GM19467 (cell line): ENCODE data around the gene CBR4.
"Not testable (repeated sequence)": the region's sequence is repeated elsewhere in the genome, so short reads cannot be mapped to it uniquely, and the experiment has no call there.

Source experiments
- ATAC-seq: cut with Tn5 transposase; IDR thresholded peaks from one replicate; pipeline ENCODE4 v1.9.1; 2021; ENCODE audit warnings: mild to moderate bottlenecking, moderate library complexity; ENCODE audit not compliant: unreplicated experiment

CBR4 gene

DNA sequence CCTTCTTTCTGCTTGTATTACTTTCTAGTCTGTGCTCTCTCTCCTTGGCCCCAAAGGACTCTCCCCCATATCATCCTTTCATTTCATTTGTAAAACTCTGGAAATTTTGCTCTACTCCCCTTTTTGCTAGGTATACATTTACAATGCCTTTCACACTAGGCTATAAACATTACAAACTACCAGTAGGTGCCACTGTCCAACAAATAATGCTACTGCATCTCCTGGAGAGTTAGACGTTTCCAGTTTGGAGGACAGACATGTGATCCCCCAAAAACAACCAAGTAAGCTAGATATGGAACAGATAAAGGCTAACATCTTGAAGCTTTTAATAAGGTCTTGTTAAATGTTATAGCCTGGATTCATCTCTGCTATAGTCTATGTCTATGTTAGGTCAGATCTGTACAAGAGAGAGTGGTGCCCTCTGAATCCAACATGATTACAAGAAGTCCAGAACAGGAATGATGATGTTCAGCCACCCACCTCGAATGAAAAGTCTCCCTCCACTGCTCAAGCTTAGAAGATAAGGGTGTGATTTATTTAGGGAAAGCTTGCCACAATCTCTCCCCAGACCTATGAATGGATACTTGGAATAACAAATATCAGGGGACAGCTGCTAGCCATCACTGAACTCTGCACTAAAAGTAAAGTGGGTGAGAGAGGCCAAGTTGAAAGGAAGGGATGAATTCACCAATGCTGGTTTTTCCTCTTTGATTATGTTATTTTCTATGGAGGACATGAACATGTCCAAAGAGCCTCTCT lies 14.3 kb downstream of the CBR4 start:
- ATAC-seq = no peak

DNA sequence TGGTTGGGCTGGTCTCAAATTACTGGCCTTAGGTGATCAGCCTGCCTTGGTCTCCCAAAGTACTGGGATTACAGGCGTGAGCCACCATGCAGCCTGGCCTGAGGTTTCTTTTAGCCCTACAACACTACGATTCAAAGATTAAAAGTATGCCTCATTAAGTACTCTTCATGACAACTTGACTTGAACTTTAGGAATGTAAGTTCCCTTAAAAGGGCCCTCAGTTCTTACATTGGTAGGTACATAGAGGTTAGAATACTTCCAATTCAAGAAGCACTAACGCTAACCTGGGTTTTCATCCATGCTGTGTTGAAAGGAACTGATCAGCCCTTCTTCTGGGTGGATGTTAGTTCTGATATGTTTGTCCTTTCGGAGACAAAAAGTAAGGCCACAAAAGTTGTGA lies 15.1 kb downstream of the CBR4 start:
- no peak for ATAC-seq

DNA sequence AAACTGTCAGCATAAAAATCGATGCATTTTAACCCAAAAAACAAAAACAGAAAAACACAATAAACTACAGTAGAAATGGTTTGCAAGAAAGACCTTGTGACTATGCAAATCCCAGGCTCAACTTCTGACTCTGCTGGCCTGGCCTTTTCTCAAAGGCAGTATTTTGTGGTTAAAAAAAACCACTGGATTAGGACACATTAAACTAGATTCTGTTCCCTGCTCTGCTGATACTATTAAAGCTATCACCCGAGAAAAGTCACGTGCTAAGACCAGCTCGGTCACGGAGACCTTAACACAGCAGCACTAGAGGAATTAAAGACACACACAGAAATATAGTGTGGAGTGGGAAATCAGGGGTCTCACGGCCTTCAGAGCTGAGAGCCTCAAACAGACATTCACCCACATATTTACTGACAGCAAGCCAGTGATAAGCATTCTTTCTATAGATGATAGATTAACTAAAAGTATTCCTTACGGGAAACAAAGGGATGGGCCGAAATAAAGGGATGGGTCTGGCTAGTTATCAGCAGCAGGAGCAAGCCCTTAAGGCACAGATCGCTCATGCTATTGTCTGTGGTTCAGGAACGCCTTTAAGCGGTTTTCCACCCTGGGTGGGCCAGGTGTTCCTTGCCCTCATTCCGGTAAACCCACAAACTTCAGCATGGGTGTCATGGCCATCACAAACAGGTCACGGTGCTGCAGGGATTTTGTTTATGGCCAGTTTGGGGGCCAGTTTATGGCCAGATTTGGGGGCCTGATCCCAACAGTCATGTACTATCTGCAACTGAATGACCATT lies 16.1 kb downstream of the CBR4 start:
- ATAC-seq = no peak

DNA sequence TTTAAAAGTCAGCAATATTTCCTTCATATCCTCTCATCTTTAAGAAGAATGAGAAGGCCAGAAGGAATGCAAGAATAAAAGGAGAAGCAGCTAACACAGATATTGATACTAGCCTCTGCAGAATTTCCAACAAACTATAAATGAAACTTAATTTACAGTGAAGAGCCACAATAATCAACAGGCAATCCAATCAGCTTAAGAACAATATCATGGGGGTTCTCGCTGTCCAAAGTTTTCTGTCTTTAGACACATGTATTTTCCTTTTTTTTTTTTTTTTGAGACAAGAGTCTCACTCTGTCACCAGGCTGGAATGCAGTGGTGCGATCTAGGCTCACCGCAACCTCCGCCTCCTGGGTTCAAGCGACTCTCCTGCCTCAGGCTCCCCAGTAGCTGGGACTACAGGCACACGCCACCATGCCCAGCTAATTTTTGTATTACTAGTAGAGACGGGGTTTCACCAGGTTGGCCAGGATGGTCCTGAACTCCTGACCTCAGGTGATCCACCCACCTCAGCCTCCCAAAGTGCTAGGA lies 17.0 kb downstream of the CBR4 start:
- ATAC-seq = not testable (repeated sequence)

DNA sequence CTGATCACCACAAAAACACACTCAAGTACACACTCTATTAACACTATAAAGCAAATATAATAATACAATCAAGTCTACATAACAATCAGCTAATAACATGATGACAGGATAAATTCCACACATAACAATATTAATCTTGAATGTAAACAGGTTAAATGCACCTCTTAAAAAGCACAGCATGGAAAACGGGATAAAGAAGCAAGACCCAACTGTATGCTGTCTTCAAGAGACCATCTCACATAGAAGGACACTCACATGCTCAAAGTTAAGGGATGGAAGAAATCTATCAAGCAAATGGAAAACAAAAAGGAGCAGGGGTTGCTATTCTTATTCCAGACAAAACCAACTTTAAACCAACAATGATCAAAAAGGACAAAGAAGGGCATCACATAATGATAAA lies 28.1 kb downstream of the CBR4 start:
- ATAC-seq = no peak

GRCh38 chr4:168981460-168981859 lies 28.6 kb downstream of the CBR4 start:
- no peak for ATAC-seq

DNA sequence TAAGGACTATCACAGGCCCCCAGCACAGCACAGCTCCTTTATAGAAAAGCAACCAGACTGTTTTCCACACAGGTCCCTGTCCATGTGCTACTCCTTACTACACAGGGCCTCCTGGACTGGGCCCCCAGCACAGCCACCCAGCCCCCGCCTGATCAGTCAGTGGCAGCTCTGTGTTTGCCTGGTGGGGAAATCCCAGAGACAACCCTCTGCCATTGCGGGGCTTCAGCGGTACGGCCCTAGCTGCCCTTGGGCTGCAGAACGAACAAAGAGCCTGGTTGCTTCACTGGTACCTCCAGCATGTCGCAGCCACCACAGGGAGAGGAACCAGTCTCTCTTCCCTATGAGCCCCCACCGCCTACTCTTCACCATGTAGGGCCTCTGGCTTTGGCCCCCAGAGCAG lies 30.7 kb downstream of the CBR4 start:
- ATAC-seq = no peak

- ATAC-seq = no peak
Observed at GRCh38 chr4:168978001-168978700, 31.9 kb downstream of the CBR4 start.

- no peak for ATAC-seq
Observed at GRCh38 chr4:168972596-168972995, 37.5 kb downstream of the CBR4 start.

- ATAC-seq = no peak
Observed at GRCh38 chr4:168960716-168961115, 49.3 kb downstream of the CBR4 start.

GRCh38 chr4:168955674-168956073 lies 54.4 kb downstream of the CBR4 start:
- no peak for ATAC-seq

DNA sequence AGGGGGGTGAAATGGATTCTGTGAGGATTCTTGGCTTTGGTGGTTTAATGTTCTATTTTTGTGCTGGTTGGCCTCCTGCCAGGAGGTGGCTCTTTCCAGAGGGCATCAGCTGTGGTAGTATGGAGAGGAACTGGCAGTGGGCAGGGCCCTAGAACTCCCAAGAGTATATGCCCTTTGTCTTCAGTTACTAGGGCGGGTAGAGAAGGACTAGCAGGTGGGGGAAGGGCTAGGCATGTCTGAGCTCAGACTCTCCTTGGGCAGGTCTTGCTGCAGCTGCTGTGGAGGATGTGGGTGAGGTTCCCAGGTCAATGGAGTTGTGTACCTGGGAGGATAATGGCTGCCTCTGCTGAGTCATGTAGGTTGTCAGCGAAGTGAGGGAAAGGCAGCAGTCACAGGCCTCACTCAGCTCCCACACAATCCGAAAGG lies 57.2 kb downstream of the CBR4 start:
- not testable (repeated sequence) for ATAC-seq

- no peak for ATAC-seq
Observed at GRCh38 chr4:168945291-168945690, 64.8 kb downstream of the CBR4 start.

DNA sequence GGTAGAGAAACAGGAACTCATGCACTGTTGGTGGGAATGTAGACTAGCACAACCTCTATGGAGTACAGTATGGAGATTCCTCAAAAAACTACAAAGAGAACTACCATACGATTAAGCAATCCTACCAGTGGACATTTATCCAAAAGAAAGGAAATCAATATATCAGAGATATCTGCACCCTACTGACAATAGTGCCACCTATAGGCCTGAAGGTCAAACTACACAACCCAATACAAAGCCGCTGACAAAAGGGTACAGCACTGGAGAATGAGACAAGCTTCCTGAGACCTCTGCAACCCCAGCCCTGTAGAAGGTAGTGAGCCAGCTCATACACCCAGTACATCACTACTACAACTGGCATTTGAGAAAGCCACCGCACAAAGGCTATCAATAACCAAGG lies 67.1 kb downstream of the CBR4 start:
- no peak for ATAC-seq
